ENCODE data around the gene ACER1. TPM values are rescaled to one million over a fixed set of nuclear protein-coding genes. Genes with fewer than 3 reads are reported as not detected.
"Not testable (repeated sequence)": the region's sequence is repeated elsewhere in the genome, so short reads cannot be mapped to it uniquely, and the experiment has no call there.

ACER1 gene
- total RNA-seq, 1 experiment from 2014 or later = not detected

DNA sequence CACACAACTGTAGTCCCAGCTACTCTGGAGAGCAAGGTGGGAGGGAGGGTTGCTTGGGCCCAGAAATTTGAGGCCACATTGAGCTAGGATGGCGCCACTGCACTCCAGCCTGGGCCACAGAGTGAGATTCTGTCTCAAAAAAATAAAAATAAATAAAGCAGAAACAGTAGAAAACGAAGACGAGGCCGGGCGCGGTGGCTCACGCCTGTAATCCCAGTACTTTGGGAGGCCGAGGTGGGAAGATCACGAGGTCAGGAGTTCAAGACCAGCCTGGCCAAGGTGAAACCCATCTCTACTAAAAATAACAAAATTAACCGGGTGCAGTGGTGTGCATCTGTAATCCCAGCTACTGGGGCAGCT, 27.4 kb upstream of the ACER1 start:
- H2AFZ ChIP-seq (ENCODE audit: low read length); H3K9me3 ChIP-seq (ENCODE audit: low read length): not testable (repeated sequence)
- H3K4me3 ChIP-seq (ENCODE audit: low read length) = peak overlapping the region; percentile 45; the same call in 1 of the 2 replicates

DNA sequence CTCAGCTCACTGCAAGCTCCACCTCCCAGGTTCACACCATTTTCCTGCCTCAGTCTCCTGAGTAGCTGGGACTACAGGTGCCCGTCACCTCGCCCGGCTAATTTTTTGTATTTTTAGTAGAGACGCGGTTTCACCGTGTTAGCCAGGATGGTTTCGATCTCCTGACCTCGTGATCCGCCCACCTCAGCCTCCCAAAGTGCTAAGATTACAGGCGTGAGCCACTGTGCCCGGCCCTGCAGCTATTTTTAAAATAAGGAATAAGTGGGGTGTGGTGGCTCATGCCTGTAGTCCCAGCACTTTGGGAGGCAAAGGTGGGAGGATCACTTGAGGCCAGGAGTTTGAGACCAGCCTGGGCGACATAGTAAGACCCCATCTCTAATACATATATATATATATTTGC, 27.0 kb upstream of the ACER1 start:
- H3K9ac ChIP-seq (ENCODE audit: low read length); H3K9me3 ChIP-seq (ENCODE audit: low read length); H3K27ac ChIP-seq (ENCODE audit: low read length); H3K36me3 ChIP-seq (ENCODE audit: insufficient read depth, low read length); DNase-seq; H3K4me3 ChIP-seq (ENCODE audit: low read length); H3K27me3 ChIP-seq (ENCODE audit: low read length); H3K4me1 ChIP-seq (ENCODE audit: low read length); H3K4me2 ChIP-seq (ENCODE audit: low read depth, low read length, poor library complexity, severe bottlenecking); H2AFZ ChIP-seq (ENCODE audit: low read length); H3K9me2 ChIP-seq (replicated peaks; ENCODE audit: insufficient read depth, low read length); H4K20me1 ChIP-seq (ENCODE audit: insufficient read depth, low read depth, low read length): not testable (repeated sequence)
- H3K79me2 ChIP-seq (ENCODE audit: low read length) = peaks cover 21% of the 10 kb centered on the region

More for the DNA sequence above, 27.4 kb upstream of the ACER1 start:
- H3K4me2 ChIP-seq (ENCODE audit: low read depth, low read length, poor library complexity, severe bottlenecking); H3K27ac ChIP-seq (ENCODE audit: low read length); DNase-seq; H3K9me2 ChIP-seq (replicated peaks; ENCODE audit: insufficient read depth, low read length); H3K4me1 ChIP-seq (ENCODE audit: low read length); H3K36me3 ChIP-seq (ENCODE audit: insufficient read depth, low read length); H4K20me1 ChIP-seq (ENCODE audit: insufficient read depth, low read depth, low read length); H3K27me3 ChIP-seq (ENCODE audit: low read length): not testable (repeated sequence)
- Histone ChIP-seq H3K9ac (ENCODE audit: low read length) (0 out of 2 replicates have a peak overlapping the region, but pooled peaks have one; percentile 24), H3K79me2 (ENCODE audit: low read length) (peaks cover 21% of the 10 kb centered on the region)

DNA sequence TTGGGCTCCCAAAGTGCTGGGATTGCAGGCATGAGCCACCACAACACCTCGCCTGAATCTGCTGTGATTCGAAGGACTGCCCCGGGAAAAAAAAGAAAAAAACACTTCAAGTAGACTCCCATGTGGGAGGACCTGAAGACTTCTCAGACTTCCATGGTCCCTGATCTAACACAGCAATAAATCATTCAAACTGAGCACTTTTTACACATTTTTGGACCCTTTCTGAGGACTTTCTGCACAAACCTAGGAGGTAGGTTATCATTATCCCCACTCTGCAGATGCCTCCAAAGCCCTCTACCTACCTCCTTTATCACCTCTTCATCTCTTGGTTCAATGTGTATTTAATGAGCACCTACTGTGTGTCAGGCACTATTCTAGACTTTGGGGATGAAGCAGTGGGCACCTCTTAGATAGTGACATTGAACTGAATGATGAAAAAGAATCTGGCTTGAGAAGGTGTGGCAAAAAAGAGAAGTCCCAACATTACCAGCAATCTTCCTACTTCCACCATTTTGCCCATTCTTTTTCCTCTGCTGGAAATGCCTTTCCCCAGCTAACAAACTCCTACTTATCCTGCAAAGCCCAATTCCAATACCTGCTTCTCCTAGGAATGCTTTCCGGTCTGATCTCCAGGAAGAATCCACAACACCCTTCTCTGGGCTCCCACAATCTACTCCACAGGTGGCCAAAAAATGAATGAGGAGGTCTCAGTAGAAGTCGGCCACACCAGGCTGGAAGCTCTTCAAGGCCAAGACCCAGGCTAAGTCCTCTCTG, 26.3 kb upstream of the ACER1 start:
- H2AFZ ChIP-seq (ENCODE audit: low read length) = no peak overlapping the region
- no peaks in the 10 kb centered on the region for H4K20me1 ChIP-seq (ENCODE audit: insufficient read depth, low read depth, low read length)

DNA sequence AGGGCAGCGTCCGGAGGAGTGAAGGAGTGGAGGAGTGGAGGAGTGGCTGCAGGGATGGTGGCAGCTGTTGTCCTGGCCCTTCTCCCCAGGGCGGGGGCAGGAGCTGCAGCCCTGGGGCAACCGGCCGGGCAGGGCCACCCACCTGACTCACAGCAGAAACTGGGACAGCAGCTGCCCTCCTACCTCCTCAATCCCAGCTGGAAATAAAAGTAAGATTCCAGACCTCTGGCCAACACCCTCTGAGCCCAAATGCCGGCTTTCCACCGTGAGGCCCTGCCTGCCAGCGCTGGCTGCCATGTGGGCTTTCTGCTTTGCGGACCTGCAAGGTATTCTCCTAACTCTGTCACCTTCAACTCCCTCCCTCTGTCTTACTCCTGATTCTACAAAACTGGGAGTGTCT, 24.6 kb upstream of the ACER1 start:
- Histone ChIP-seq H2AFZ (ENCODE audit: low read length) (no peak overlapping the region), H3K9ac (ENCODE audit: low read length) (no peak overlapping the region)

More for the DNA sequence above, 26.3 kb upstream of the ACER1 start:
- peaks cover 7% of the 10 kb centered on the region for H3K4me1 ChIP-seq (ENCODE audit: low read length)
- peaks cover 2% of the 10 kb centered on the region; the same call in 1 of the 2 replicates for H3K36me3 ChIP-seq (ENCODE audit: insufficient read depth, low read length)
- no peak overlapping the region for H3K4me2 ChIP-seq (ENCODE audit: low read depth, low read length, poor library complexity, severe bottlenecking)
- H3K9me3 ChIP-seq (ENCODE audit: low read length) = no peaks in the 10 kb centered on the region
- H3K79me2 ChIP-seq (ENCODE audit: low read length) = peaks cover 21% of the 10 kb centered on the region
- no peak overlapping the region for H3K9ac ChIP-seq (ENCODE audit: low read length)
- no peaks in the 10 kb centered on the region for H3K27me3 ChIP-seq (ENCODE audit: low read length)
- DNase-seq = no peak
- H3K27ac ChIP-seq (ENCODE audit: low read length) = no peak overlapping the region
- no peaks in the 10 kb centered on the region for H3K9me2 ChIP-seq (replicated peaks; ENCODE audit: insufficient read depth, low read length)
- H3K4me3 ChIP-seq (ENCODE audit: low read length) = no peak overlapping the region

DNA sequence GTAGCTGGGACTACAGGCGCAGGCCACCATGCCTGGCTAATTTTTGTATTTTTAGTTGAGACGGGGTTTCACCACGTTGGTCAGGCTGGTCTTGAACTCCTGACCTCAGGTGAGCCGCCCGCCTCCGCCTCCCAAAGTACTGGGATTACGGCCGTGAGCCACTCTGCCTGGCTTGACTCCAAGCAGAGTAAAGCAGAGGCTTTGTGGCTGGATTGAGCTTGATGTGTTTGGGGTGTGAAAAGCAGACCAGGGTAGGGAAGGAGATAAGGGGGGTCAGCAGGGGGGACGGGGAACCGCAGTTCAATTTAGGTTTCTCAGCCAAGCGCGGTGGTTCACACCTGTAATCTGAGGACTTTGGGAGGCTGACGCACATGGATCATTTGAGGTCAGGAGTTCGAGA, 23.8 kb upstream of the ACER1 start:
- Histone ChIP-seq H3K9me3 (ENCODE audit: low read length) (no peaks in the 10 kb centered on the region), H3K4me1 (ENCODE audit: low read length) (peaks cover under 1% of the 10 kb centered on the region), H4K20me1 (ENCODE audit: insufficient read depth, low read depth, low read length) (no peaks in the 10 kb centered on the region), H3K27ac (ENCODE audit: low read length) (no peak overlapping the region), H3K9ac (ENCODE audit: low read length) (no peak overlapping the region), H3K79me2 (ENCODE audit: low read length) (peaks cover 7% of the 10 kb centered on the region), H2AFZ (ENCODE audit: low read length) (no peak overlapping the region), H3K4me3 (ENCODE audit: low read length) (no peak overlapping the region), H3K4me2 (ENCODE audit: low read depth, low read length, poor library complexity, severe bottlenecking) (no peak overlapping the region), H3K9me2 (replicated peaks; ENCODE audit: insufficient read depth, low read length) (no peaks in the 10 kb centered on the region), H3K36me3 (ENCODE audit: insufficient read depth, low read length) (no peaks in the 10 kb centered on the region), H3K27me3 (ENCODE audit: low read length) (no peaks in the 10 kb centered on the region)
- no peak for DNase-seq

More for the DNA sequence above, 24.6 kb upstream of the ACER1 start:
- no peak overlapping the region for H3K27ac ChIP-seq (ENCODE audit: low read length)
- no peak overlapping the region for H3K4me3 ChIP-seq (ENCODE audit: low read length)
- H3K4me1 ChIP-seq (ENCODE audit: low read length) = peaks cover 7% of the 10 kb centered on the region
- H3K27me3 ChIP-seq (ENCODE audit: low read length) = no peaks in the 10 kb centered on the region
- no peaks in the 10 kb centered on the region for H3K36me3 ChIP-seq (ENCODE audit: insufficient read depth, low read length)
- no peaks in the 10 kb centered on the region for H4K20me1 ChIP-seq (ENCODE audit: insufficient read depth, low read depth, low read length)
- peaks cover 15% of the 10 kb centered on the region for H3K79me2 ChIP-seq (ENCODE audit: low read length)
- no peaks in the 10 kb centered on the region for H3K9me3 ChIP-seq (ENCODE audit: low read length)
- H3K4me2 ChIP-seq (ENCODE audit: low read depth, low read length, poor library complexity, severe bottlenecking) = no peak overlapping the region
- H3K9me2 ChIP-seq (replicated peaks; ENCODE audit: insufficient read depth, low read length) = no peaks in the 10 kb centered on the region
- no peak for DNase-seq

DNA sequence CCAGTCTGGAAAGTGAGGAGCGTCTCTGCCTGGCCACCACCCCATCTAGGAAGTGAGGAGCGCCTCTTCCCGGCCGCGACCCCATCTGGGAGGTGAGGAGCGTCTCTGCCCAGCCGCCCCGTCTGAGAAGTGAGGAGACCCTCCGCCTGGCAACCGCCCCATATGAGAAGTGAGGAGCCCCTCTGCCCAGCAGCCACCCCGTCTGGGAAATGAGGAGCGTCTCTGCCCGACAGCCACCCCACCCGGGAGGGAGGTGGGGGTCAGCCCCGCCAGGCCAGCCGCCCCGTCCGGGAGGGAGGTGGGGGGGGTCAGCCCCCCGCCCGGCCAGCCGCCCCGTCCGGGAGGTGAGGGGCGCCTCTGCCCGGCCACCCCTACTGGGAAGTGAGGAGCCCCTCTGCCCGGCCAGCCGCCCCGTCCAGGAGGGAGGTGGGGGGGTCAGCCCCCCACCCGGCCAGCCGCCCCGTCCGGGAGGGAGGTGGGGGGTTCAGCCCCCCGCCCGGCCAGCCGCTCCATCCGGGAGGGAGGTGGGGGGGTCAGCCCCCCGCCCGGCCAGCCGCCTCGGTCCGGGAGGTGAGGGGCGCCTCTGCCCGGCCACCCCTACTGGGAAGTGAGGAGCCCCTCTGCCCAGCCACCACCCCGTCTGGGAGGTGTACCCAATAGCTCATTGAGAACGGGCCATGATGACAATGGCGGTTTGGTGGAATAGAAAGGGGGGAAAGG, 22.1 kb upstream of the ACER1 start:
- not testable (repeated sequence) for H3K27ac ChIP-seq (ENCODE audit: low read length); DNase-seq; H3K79me2 ChIP-seq (ENCODE audit: low read length); H3K36me3 ChIP-seq (ENCODE audit: insufficient read depth, low read length); H3K4me3 ChIP-seq (ENCODE audit: low read length); H3K4me1 ChIP-seq (ENCODE audit: low read length); H3K9me3 ChIP-seq (ENCODE audit: low read length); H3K9ac ChIP-seq (ENCODE audit: low read length); H3K9me2 ChIP-seq (replicated peaks; ENCODE audit: insufficient read depth, low read length); H3K4me2 ChIP-seq (ENCODE audit: low read depth, low read length, poor library complexity, severe bottlenecking); H4K20me1 ChIP-seq (ENCODE audit: insufficient read depth, low read depth, low read length); H2AFZ ChIP-seq (ENCODE audit: low read length); H3K27me3 ChIP-seq (ENCODE audit: low read length)

DNA sequence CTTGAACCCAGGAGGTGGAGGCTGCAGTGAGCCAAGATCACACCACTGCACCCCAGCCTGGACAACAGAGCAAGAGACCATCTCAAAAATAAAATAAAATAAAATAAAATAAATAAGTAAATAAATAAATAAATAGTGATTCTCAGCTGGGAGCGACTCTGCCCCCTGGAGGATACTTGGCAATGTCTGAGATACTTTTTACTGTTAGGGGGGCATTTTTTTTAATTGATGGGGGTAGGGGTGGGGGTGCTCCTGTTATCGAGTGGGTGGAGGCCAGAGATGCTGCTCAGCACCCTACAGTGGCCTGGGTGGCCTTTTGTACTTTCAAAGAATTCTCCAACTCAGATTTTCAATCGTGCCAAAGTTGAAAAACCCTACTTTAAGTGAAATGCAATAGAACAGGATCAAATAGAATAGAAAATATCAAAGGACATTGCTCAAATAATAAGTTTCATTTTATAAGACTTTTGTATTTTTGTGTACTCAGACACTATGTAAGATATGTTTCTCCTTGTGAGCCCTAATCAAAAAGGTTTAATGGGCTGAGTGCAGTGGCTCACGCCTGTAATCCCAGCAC, 20.8 kb upstream of the ACER1 start:
- Histone ChIP-seq H3K4me1 (ENCODE audit: low read length) (no peaks in the 10 kb centered on the region), H3K4me2 (ENCODE audit: low read depth, low read length, poor library complexity, severe bottlenecking) (no peak overlapping the region), H3K27ac (ENCODE audit: low read length) (no peak overlapping the region), H3K27me3 (ENCODE audit: low read length) (no peaks in the 10 kb centered on the region), H3K9me3 (ENCODE audit: low read length) (no peaks in the 10 kb centered on the region), H4K20me1 (ENCODE audit: insufficient read depth, low read depth, low read length) (no peaks in the 10 kb centered on the region), H2AFZ (ENCODE audit: low read length) (no peak overlapping the region), H3K36me3 (ENCODE audit: insufficient read depth, low read length) (no peaks in the 10 kb centered on the region), H3K9me2 (replicated peaks; ENCODE audit: insufficient read depth, low read length) (no peaks in the 10 kb centered on the region), H3K9ac (ENCODE audit: low read length) (no peak overlapping the region), H3K4me3 (ENCODE audit: low read length) (no peak overlapping the region), H3K79me2 (ENCODE audit: low read length) (no peaks in the 10 kb centered on the region)
- no peak for DNase-seq

DNA sequence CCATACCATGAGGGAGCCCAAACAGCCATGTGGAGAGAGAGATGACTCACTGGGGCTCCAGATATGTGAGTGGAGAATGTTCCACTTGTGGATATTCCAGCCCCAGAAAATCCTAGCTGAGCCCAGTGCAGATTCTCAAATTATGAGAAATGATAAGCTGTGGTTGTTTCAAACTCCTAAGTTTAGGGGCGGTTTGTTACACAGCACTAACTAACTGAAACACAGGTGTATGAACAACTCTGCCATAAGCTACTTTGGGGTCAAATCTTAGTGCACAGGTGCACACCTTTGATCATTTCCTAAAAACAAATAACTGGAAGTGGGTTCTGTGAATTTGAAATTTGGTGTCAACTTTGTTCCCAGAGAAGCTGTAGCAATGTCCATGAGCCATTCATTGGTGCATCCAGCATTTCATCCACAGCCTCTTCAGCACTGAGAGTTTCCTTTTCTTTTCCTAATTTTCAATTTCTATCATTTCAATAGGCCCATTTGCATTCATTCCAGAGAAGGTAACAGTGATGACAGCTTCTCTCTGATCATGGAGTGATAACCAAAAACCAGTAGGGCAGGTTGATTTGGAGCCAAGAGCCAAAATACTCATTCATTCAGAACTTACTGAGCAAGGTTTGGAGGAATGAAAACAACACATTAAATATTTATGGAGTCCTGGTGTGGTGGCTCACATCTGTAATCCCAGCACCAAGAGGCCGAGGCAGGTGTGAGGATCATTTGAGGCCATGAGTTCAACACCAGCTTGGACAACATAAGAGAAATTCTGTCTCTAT, 19.2 kb upstream of the ACER1 start:
- Histone ChIP-seq H3K27ac (ENCODE audit: low read length) (no peak overlapping the region), H3K9me2 (replicated peaks; ENCODE audit: insufficient read depth, low read length) (no peaks in the 10 kb centered on the region), H3K36me3 (ENCODE audit: insufficient read depth, low read length) (no peaks in the 10 kb centered on the region), H3K27me3 (ENCODE audit: low read length) (no peaks in the 10 kb centered on the region), H3K9ac (ENCODE audit: low read length) (no peak overlapping the region), H4K20me1 (ENCODE audit: insufficient read depth, low read depth, low read length) (no peaks in the 10 kb centered on the region), H3K4me1 (ENCODE audit: low read length) (no peaks in the 10 kb centered on the region), H2AFZ (ENCODE audit: low read length) (no peak overlapping the region), H3K9me3 (ENCODE audit: low read length) (no peaks in the 10 kb centered on the region), H3K79me2 (ENCODE audit: low read length) (no peaks in the 10 kb centered on the region), H3K4me2 (ENCODE audit: low read depth, low read length, poor library complexity, severe bottlenecking) (no peak overlapping the region), H3K4me3 (ENCODE audit: low read length) (no peak overlapping the region)
- no peak for DNase-seq

Data from Karpas-422 (cell line).